ENCODE data around the gene BID. TPM values are rescaled to one million over a fixed set of nuclear protein-coding genes. Genes with fewer than 3 reads are reported as not detected.

The BID gene
- total and polyA plus RNA-seq, 10 of the 15 experiments (the other 5 are each of a cell fraction or from before 2014, with no cell fraction given), result 7.9 to 241 (median 136) TPM

- intact Hi-C loops (cut with micrococcal nuclease; ENCODE audit: unreplicated experiment) (loop anchor here (5.0 to 10.0 kb wide), 2 partner anchors 148 to 220 kb away; partner anchors contain the start of gene ATP6V1E1), in situ Hi-C loops (cut with MboI) (no loop called here)
- peaks cover 46% of the 10 kb centered on the region for H3K4me1 ChIP-seq (ENCODE audit: control insufficient read depth, insufficient read depth, low read length)
- peaks cover 65% of the 10 kb centered on the region for H3K79me2 ChIP-seq (ENCODE audit: control insufficient read depth, insufficient read depth, low read length)
- no peak overlapping the region for H2AFZ ChIP-seq (ENCODE audit: control insufficient read depth, low read depth, low read length)
- 73% methylated on average over 27 of the region's 27 CpGs for WGBS (ENCODE audit: insufficient coverage, insufficient replicate concordance, low lambda C conversion rate, missing lambda C conversion rate)
- H3K36me3 ChIP-seq (ENCODE audit: control insufficient read depth in 2 of 2, insufficient read depth in 2 of 2, low read length in 1 of 2), result peaks cover 0 to 6% of the 10 kb centered on the region in 2 experiments; a peak in 2 of 4 replicates
- ATAC-seq (no peak), FAIRE-seq (no peak), DNase-seq (ENCODE audit: low read depth, low spot score) (no peak)
- no peak overlapping the region for H3K9ac ChIP-seq (ENCODE audit: control insufficient read depth, insufficient read depth, low read length)
- no peak overlapping the region for H3K4me3 ChIP-seq
- TF ChIP-seq IKZF2 (IDR thresholded peaks at IDR 0.05) (no peak), RCOR1 (conservative IDR thresholded peaks at IDR 0.05; ENCODE audit: low read depth, low read length) (no peak), YBX1 (IDR thresholded peaks at IDR 0.05) (no peak), POLR2A (IDR thresholded peaks at IDR 0.05; ENCODE audit: low read depth, low read length) (no peak), ATF3 (IDR thresholded peaks at IDR 0.05; ENCODE audit: borderline replicate concordance, extremely low read depth, low read depth, low read length) (no peak), IKZF1 (conservative IDR thresholded peaks at IDR 0.05) (no peak), ZNF24 (IDR thresholded peaks at IDR 0.05) (no peak), CTCF (IDR thresholded peaks at IDR 0.05 in 2 of 3, conservative IDR thresholded peaks at IDR 0.05 in 1 of 3; ENCODE audit: control insufficient read depth in 2 of 3, extremely low read depth in 1 of 3, insufficient read depth in 1 of 3, low read depth in 3 of 3, low read length in 3 of 3) (no peak), BRCA1 (IDR thresholded peaks at IDR 0.05; ENCODE audit: low read depth, low read length) (no peak), FOXK2 (IDR thresholded peaks at IDR 0.05) (no peak), POLR2AphosphoS5 (IDR thresholded peaks at IDR 0.05; ENCODE audit: low read length) (no peak), SUPT20H (IDR thresholded peaks at IDR 0.05; ENCODE audit: borderline replicate concordance, control insufficient read depth, low read depth, low read length) (no peak), CREM (IDR thresholded peaks at IDR 0.05; ENCODE audit: low read depth) (no peak), CEBPB (IDR thresholded peaks at IDR 0.05; ENCODE audit: borderline replicate concordance in 1 of 2, low read depth in 2 of 2, low read length in 2 of 2) (no peak), MLLT1 (IDR thresholded peaks at IDR 0.05) (no peak), BCL3 (IDR thresholded peaks at IDR 0.05; ENCODE audit: borderline replicate concordance, insufficient read depth, low read depth, low read length, poor library complexity, severe bottlenecking) (no peak), ZNF384 (IDR thresholded peaks at IDR 0.05; ENCODE audit: borderline replicate concordance, low read depth, low read length) (no peak)
- BruUV-seq (replicated peaks), result no TSS peak
- no peaks in the 10 kb centered on the region; the same call in 2 of the 3 replicates for H3K9me3 ChIP-seq (replicated peaks; ENCODE audit: control insufficient read depth, insufficient read depth, low read length)
- CTCF ChIA-PET, result interaction anchor here (1.2 to 6.4 kb wide), 2 partner anchors 22 to 23 kb away, joined by 4 to 70 read pairs; no protein-coding TSS in a partner anchor
- H3K4me2 ChIP-seq (ENCODE audit: control insufficient read depth, insufficient read depth), result no peak overlapping the region
- RAD21 ChIA-PET (ENCODE audit: unreplicated experiment), result interaction anchor here (0.7 to 6.1 kb wide), 3 partner anchors 11 to 26 kb away, joined by 3 to 29 read pairs (median 28); no protein-coding TSS in a partner anchor
- no peak overlapping the region for H3K27ac ChIP-seq (ENCODE audit: control insufficient read depth, insufficient read depth)
- POLR2A ChIA-PET, result no interaction called here
- peaks cover 5% of the 10 kb centered on the region; the same call in 1 of the 2 replicates for H4K20me1 ChIP-seq (ENCODE audit: control insufficient read depth, insufficient read depth)
- SMC1A ChIA-PET (ENCODE audit: uncharacterized antibody, unreplicated experiment), result no interaction called here
- H3K27me3 ChIP-seq (replicated peaks in 1 of 2; ENCODE audit: control insufficient read depth in 2 of 2, insufficient read depth in 2 of 2, low read length in 1 of 2), result no peaks in the 10 kb centered on the region
Observed at GRCh38 chr22:17774926-17775685, 837 bp upstream of the BID start.

All from GM12878 (cell line).